GM21825 (cell line): ENCODE data around the gene PFDN4.

ENCODE experiments used
- ATAC-seq: cut with Tn5 transposase; IDR thresholded peaks from one replicate; pipeline ENCODE4 v1.9.1; 2021; ENCODE audit warnings: mild to moderate bottlenecking, moderate library complexity; ENCODE audit not compliant: unreplicated experiment

PFDN4 gene, protein sequence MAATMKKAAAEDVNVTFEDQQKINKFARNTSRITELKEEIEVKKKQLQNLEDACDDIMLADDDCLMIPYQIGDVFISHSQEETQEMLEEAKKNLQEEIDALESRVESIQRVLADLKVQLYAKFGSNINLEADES

DNA sequence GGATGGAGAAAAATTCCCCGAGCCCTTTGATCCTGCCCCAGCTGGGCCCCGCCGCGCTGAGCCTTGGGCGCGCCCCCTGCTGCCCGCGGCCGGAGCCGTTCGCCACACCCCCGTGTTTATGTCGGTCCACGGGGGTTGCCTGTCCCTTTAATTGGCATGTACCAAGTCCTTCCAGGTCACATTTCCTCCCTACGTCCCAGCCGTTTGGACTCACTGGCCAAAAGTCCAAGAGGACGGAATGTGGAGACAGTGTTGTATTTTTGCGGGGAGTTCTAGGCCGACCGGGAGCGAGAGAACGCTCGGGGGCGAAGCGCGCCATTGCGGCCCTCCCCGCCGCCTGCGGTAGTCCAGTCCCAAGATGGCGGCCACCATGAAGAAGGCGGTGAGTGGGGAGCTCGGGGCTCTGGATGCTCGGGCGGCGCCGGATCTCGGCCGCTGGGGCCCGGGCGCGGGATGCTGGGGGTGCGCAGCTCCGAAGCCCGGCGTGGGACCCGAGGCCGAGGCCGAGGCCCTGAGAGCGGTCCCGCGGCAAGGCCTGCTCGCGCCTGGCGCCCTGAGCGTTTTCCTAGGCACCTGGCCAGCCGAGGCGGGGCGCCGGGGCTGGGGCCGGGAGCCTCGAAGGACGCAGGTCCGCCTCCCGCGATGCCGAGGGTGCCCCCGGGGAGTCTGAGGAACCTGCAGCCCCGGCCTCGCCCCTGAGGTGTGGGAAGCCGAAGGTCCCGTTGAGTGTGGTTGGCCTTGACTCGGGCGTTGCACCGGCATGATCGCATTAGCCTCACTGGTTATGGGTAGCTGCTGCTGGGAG is at the start of gene PFDN4:
TSS of gene PFDN4 (plus strand) at position 345 of the 805 bp plus-strand sequence. CDS start at position 359, 14 bp downstream.
- peak; percentile 97 for ATAC-seq

- no peak for ATAC-seq
Observed at GRCh38 chr20:54158226-54158625, 49.7 kb upstream of the PFDN4 start.

- ATAC-seq: no peak
Observed at GRCh38 chr20:54158856-54159418, 49.0 kb upstream of the PFDN4 start.

DNA sequence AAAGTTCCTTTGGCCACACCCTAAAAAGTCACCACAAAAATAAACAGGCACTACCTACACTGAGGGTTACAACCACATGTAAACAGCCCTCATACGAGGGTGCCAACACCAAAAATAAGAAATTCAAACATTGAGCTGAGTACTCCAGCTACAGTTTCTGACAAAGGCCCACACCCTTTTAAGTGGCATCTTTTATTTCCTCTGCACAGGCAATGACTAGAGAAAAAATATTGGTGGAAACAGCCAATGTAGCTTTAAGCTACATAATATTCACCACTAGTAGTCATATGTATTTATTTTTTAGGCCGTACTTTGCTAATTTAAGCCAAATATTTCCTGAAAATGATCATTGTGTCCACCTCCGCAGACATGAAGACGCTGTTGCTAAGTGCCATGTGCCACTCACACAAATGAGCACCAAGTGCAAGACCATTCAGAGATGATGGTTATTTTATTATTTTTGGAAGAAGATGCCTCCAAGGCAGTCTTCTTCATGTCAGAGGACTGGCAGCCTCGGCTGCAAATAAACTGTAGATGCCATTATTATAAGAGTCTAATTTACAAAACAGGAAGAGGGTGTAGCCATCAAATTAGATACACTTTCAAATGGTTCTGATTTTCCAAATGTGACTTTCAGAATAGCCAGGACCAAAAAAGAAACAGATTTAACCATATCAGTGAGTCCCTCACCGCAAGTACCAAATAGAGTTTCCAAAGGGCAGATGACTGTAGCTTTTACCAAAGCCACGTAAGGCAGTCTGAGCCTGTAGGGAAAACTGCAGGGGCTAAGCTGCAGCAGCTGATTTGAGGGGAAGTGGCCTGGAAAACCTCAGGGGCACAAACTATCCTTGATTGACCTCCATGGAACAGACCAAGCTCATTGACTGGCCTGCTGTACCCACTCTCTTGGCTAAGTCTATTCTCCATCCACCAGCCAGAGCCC is 47.6 kb upstream of the PFDN4 start:
- no peak for ATAC-seq

- no peak for ATAC-seq
Observed at GRCh38 chr20:54161008-54161820, 46.7 kb upstream of the PFDN4 start.

DNA sequence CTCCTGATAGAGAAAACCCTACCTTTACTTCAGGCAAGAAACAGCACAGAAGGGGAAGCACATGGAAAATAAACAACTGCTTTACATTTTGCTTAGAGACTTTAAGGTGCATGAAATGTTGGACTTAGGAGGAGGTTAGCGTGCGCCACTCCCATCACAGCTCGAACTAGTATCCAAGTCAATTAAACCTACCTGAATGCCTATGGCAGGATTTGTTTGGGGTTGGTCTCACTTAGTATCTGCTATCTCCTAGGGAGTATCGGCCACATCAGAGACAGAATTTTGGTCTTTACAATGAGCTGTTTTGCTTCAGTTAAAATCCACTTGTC is 46.1 kb upstream of the PFDN4 start:
- no peak for ATAC-seq

- ATAC-seq: no peak
Observed at GRCh38 chr20:54162378-54163009, 45.4 kb upstream of the PFDN4 start.

- ATAC-seq: no peak
Observed at GRCh38 chr20:54163402-54163801, 44.5 kb upstream of the PFDN4 start.

GRCh38 chr20:54165014-54165413 is 42.9 kb upstream of the PFDN4 start:
- no peak for ATAC-seq

DNA sequence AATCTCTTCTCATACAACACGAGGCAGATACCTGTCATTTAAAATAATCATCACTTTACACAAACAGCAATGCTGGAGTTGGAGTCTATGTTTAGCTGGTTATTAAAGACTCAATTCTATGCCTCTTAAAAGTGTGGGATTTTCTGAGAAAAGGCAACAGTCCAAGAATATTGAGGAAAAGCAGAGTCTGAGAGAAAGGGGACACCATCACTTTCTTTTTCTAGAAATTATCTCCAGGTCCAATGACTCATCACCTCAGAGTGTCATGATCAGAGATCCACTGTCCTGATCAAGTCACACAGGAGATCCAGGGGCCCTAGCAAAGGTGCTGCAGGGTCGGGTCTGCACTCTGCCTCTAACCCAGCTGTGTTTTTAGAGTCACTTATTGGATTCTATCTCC is 42.1 kb upstream of the PFDN4 start:
- no peak for ATAC-seq

- ATAC-seq: no peak
Observed at GRCh38 chr20:54166987-54167662, 40.8 kb upstream of the PFDN4 start.

DNA sequence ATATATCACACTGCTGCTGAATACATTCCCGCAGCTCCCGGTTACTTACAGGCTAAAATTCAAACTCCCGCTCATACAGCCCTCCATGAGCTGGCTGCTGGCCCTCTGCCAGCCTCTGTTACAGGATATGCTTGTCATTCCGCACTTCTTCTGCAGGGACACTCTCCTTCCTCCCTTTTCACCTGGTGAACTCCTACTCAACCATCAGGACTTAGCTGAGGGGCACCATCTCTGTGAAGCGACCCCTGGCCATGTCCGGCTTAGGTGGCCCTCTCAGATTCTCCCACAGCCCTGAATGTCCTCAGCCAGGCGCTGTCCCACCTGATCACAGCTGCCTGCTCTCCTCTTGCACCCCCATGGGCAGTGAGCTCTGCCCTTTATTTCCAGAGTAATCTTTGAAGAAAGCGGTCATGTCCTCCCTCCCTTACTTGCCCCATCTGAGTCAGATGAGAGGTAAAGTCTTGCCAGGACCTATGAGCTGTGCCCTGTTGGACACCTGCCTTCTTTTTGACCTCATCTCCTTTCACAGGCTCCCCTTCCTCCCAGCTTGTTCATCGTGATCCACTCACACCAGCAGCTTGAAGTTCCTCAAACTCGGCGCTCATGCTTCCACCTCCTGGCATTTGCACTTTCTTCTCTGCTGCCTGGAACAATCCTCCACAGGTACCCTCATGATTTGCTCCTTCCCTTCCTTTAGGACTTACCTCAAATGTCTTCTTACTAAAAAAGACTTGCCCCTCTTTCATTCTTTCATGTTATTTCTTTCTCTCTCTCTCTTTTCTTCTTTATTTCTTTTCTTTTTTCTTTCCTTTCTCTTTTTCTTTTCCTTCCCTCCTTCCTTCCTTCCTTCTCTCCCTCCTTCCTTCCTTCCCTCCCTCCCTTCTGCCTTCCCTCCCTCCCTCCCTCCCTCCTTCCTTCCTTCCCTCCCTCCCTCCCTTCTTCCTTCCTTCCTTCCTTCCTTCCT is 39.7 kb upstream of the PFDN4 start:
- ATAC-seq: no peak

GRCh38 chr20:54168961-54169862 is 38.7 kb upstream of the PFDN4 start:
- no peak for ATAC-seq

- no peak for ATAC-seq
Observed at GRCh38 chr20:54170026-54170471, 37.8 kb upstream of the PFDN4 start.

GRCh38 chr20:54170963-54171362 is 36.9 kb upstream of the PFDN4 start:
- no peak for ATAC-seq

GRCh38 chr20:54172532-54172855 is 35.4 kb upstream of the PFDN4 start:
- ATAC-seq: no peak
